Mesendoderm (in vitro differentiated cells): ENCODE results near the gene SMARCD3.
A peak's percentile ranks its signal among the peaks of the same experiment; 100 is the strongest.

Source experiments
- DNase-seq: peaks from one replicate; pipeline ENCODE4 v3.0.0; 2013
- H2AK5ac ChIP-seq: 2 replicates; pipeline ENCODE4 v1.6.1; 2013; ENCODE audit warnings: low read length, inconsistent platforms
- H2BK120ac ChIP-seq: 2 replicates; pipeline ENCODE4 v1.6.1; 2013; ENCODE audit warnings: low read depth, mild to moderate bottlenecking, low read length, moderate library complexity, mixed read lengths
- H2BK15ac ChIP-seq: replicated peaks from 2 replicates; pipeline ENCODE4 v1.6.1; 2013; ENCODE audit warnings: low read depth, mild to moderate bottlenecking, moderate library complexity
- H2BK5ac ChIP-seq: 2 replicates; pipeline ENCODE4 v1.6.1; 2013; ENCODE audit warnings: low read length, inconsistent platforms
- H3K18ac ChIP-seq: 2 replicates; pipeline ENCODE4 v1.6.1; 2013; ENCODE audit warnings: mild to moderate bottlenecking, low read length, mixed read lengths
- H3K23ac ChIP-seq: one replicate; pipeline ENCODE4 v1.6.1; 2013; ENCODE audit warnings: low read length
- H3K27ac ChIP-seq: 2 replicates; pipeline ENCODE4 v1.5.1; 2013; ENCODE audit warnings: low read depth, mild to moderate bottlenecking, inconsistent platforms, low read length, moderate library complexity
- H3K27me3 ChIP-seq: 2 replicates; pipeline ENCODE4 v1.6.1; 2013; ENCODE audit warnings: low read length, control low read depth, mild to moderate bottlenecking, inconsistent platforms; ENCODE audit not compliant: insufficient read depth, poor library complexity
- H3K36me3 ChIP-seq: 2 replicates; pipeline ENCODE4 v1.6.1; 2013; ENCODE audit warnings: low read length, inconsistent platforms; ENCODE audit not compliant: control insufficient read depth, insufficient read depth
- H3K4ac ChIP-seq: one replicate; pipeline ENCODE4 v1.6.1; 2013; ENCODE audit warnings: low read depth, mild to moderate bottlenecking, low read length, moderate library complexity
- H3K4me1 ChIP-seq: 2 replicates; pipeline ENCODE4 v1.6.1; 2013; ENCODE audit warnings: low read depth, low read length, inconsistent platforms; ENCODE audit not compliant: control insufficient read depth
- H3K4me2 ChIP-seq: 2 replicates; pipeline ENCODE4 v1.6.1; 2013; ENCODE audit warnings: low read length
- H3K4me3 ChIP-seq: 2 replicates; pipeline ENCODE4 v1.5.1; 2013; ENCODE audit warnings: mild to moderate bottlenecking, low read length
- H3K56ac ChIP-seq: one replicate; pipeline ENCODE4 v1.6.1; 2013; ENCODE audit warnings: low read length
- H3K79me1 ChIP-seq: 2 replicates; pipeline ENCODE4 v1.6.1; 2013; ENCODE audit warnings: low read length, inconsistent platforms
- H3K79me2 ChIP-seq: 2 replicates; pipeline ENCODE4 v1.6.1; 2013; ENCODE audit warnings: mild to moderate bottlenecking, low read length; ENCODE audit not compliant: control insufficient read depth, insufficient read depth
- H3K9ac ChIP-seq: 2 replicates; pipeline ENCODE4 v1.6.1; 2013; ENCODE audit warnings: low read length, inconsistent platforms
- H4K5ac ChIP-seq: one replicate; pipeline ENCODE4 v1.6.1; 2013; ENCODE audit warnings: low read length
- H4K8ac ChIP-seq: one replicate; pipeline ENCODE4 v1.6.1; 2013; ENCODE audit warnings: low read depth, mild to moderate bottlenecking, control low read depth, low read length, moderate library complexity
- WGBS: extraction: QIAGEN DNeasy Blood & Tissue Kit; methylation state at CpG from one replicate; pipeline ENCODE4 v1.1.7; 2013; ENCODE audit warnings: low lambda C conversion rate, missing lambda C conversion rate; ENCODE audit not compliant: insufficient coverage; ENCODE audit errors: extremely low coverage; 5-methylcytosine and 5-hydroxymethylcytosine counted together

SMARCD3 gene

DNA sequence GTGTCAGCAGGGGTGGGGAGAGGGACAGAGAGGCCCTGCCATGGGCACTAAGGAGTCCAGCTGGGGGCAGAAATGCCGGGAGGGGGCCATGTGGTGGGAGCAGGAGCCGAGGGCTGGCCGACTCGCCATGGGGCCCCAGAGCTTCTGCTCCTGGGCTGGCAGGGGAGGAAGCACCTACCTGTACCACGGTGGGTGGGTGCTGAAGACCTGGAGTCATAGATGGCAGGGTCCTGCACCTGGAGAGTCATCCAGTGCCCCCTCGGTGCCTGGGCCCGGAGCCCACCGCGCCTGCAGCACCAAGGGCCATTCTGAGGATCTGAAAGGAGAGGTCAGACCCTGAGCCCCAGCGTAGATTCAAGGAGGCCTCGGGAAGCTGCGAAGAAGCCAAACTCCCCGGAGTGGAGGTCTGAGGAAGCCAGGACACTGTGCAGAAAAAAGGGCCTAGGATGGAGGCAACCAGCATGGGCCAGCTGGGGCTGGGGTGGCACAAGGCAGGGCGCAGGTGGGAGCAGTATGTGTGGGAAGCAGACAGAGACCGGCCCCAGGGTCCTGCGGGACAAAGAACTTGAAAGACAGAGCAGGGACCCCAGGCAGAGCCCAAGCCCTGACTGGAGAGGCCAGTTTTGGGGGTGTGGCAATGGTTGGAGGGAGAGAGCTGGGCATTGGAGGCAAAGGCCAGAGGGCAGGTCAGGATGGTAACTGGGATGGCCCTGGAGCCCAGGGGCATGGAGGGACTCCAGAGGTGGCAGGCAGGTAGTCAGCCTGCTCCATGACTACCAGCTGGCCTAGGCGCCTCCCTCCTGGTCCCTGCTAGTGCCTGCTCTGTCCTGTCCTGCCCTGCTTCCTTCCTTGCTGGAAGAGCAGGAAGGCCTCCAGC is 26.7 kb upstream of the SMARCD3 start:
- H3K4ac ChIP-seq = no peak overlapping the region

DNA sequence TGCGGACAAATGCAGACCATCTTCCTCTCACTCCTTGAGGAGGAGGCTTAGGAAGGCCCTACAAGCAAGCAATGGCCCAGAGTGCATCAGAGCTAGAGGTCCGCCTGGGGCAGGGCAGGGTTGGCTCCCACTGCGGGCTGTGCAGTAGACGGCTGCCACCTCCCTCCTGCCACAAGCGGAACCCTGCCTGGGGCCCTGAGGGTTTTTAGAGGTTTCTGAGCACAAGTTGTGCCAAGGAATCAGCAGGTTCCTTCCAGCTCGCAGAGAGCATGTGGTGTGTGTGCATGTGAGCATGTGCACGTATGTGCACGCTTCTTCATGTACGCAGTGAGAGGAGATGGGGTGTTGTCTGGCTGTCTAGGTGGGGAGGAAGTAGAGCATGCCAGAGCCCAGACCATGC is 25.9 kb upstream of the SMARCD3 start:
- Histone ChIP-seq H3K9ac (no peak overlapping the region), H3K36me3 (no peaks in the 10 kb centered on the region), H3K4me1 (peaks cover 4% of the 10 kb centered on the region), H2BK5ac (no peak overlapping the region), H3K18ac (no peak overlapping the region), H3K27ac (no peak overlapping the region), H3K4ac (no peak overlapping the region), H3K79me2 (no peaks in the 10 kb centered on the region), H3K4me2 (no peak overlapping the region), H4K5ac (no peak overlapping the region), H3K56ac (no peak overlapping the region), H4K8ac (no peak overlapping the region), H3K4me3 (no peak overlapping the region), H2BK15ac (no peak overlapping the region), H2BK120ac (no peak overlapping the region), H3K79me1 (no peaks in the 10 kb centered on the region), H2AK5ac (peak overlapping the region; percentile 28), H3K27me3 (no peaks in the 10 kb centered on the region), H3K23ac (no peak overlapping the region)
- no CpG with 5 or more reads among the region's 9 CpGs for WGBS
- no peak for DNase-seq

More for the DNA sequence above, 26.7 kb upstream of the SMARCD3 start:
- no peaks in the 10 kb centered on the region for H3K27me3 ChIP-seq
- H3K4me2 ChIP-seq = no peak overlapping the region
- H3K9ac ChIP-seq = no peak overlapping the region
- no peak overlapping the region for H3K4me3 ChIP-seq
- H3K56ac ChIP-seq = peak overlapping the region; percentile 67
- no peak overlapping the region for H2BK120ac ChIP-seq
- DNase-seq = no peak
- H4K8ac ChIP-seq = no peak overlapping the region
- H2AK5ac ChIP-seq = peak overlapping the region; percentile 28
- H2BK15ac ChIP-seq = no peak overlapping the region
- H3K79me1 ChIP-seq = no peaks in the 10 kb centered on the region
- peak overlapping the region; percentile 5 for H2BK5ac ChIP-seq
- no peak overlapping the region for H3K27ac ChIP-seq
- no peak overlapping the region for H4K5ac ChIP-seq
- WGBS = no CpG with 5 or more reads among the region's 17 CpGs
- no peaks in the 10 kb centered on the region for H3K79me2 ChIP-seq
- peak overlapping the region; percentile 69 for H3K23ac ChIP-seq
- H3K4me1 ChIP-seq = peaks cover 4% of the 10 kb centered on the region
- H3K18ac ChIP-seq = no peak overlapping the region
- H3K36me3 ChIP-seq = no peaks in the 10 kb centered on the region

DNA sequence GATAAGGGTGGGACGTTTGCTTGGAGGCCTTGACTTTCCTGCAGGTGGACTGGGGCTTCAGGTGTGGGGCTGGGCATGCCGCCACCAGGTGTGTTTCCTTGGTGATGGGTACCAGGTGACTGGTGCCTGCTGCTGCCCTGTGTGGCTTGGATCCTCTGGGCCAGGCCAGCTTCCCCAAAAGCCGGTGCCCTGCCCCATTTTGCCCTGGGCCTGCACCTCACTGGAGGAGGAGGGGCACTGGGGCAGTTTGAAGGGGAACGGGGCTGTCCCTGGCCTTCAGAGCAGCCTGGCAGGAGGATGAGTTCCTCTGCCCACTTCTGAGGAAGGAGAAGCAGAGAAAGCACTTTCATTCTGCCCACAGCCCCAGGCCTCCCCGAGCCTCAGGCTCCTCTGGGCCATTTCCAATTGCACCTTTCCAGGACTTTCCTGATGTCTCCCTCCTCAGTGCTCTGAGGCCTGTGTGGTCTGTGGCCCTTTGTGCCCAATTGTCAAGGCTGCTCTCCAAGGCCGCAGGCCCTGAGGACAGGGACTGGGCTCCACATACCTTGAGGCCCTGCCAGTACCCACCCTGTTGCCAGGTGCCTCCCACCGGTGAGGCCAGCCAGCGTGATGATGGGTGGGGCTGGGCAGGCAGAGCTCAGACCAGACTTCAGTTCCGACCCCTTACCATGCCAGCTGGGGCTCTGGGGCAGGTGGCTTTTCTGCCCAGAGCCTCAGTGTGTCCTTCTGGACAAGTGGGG is 25.3 kb upstream of the SMARCD3 start:
- no peak overlapping the region for H3K27ac ChIP-seq
- no peak overlapping the region for H3K23ac ChIP-seq

DNA sequence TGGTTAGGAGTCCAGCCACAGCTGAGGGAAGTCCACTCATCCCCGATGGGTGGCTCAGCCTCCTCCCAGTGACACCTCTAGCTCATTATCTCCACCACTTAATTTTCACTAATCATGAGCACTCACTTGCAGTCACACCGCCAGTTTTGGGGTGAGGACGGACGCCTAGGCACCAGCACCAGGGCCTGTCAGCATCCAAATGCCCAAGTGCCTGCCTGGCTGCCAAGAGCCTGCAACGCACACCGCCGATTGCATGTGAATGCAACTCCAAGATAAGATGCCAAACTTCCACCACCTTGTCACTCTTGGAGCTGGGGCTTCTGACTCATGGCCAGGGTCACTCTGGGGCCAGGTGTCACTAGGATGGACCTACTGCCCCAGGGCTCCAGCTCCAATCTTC is 24.4 kb upstream of the SMARCD3 start:
- Histone ChIP-seq H3K4me3 (no peak overlapping the region), H3K56ac (no peak overlapping the region), H3K23ac (no peak overlapping the region), H3K79me2 (no peaks in the 10 kb centered on the region), H2AK5ac (no peak overlapping the region), H3K9ac (no peak overlapping the region), H3K79me1 (no peaks in the 10 kb centered on the region), H3K27ac (no peak overlapping the region), H3K4me2 (no peak overlapping the region), H3K4ac (no peak overlapping the region), H2BK15ac (no peak overlapping the region), H3K27me3 (no peaks in the 10 kb centered on the region), H2BK5ac (no peak overlapping the region), H3K18ac (no peak overlapping the region), H3K4me1 (peaks cover 4% of the 10 kb centered on the region), H4K5ac (no peak overlapping the region), H2BK120ac (no peak overlapping the region), H4K8ac (no peak overlapping the region), H3K36me3 (no peaks in the 10 kb centered on the region)
- DNase-seq = no peak
- no CpG with 5 or more reads among the region's 7 CpGs for WGBS

More for the DNA sequence above, 25.3 kb upstream of the SMARCD3 start:
- H3K4me2 ChIP-seq = no peak overlapping the region
- no peaks in the 10 kb centered on the region for H3K79me1 ChIP-seq
- H3K79me2 ChIP-seq = no peaks in the 10 kb centered on the region
- H3K4me3 ChIP-seq = no peak overlapping the region
- H4K5ac ChIP-seq = no peak overlapping the region
- no peak overlapping the region for H3K18ac ChIP-seq
- peaks cover 4% of the 10 kb centered on the region for H3K4me1 ChIP-seq
- no peaks in the 10 kb centered on the region for H3K27me3 ChIP-seq
- no peak for DNase-seq
- no peak overlapping the region for H2BK15ac ChIP-seq
- H2BK120ac ChIP-seq = no peak overlapping the region
- no peak overlapping the region for H4K8ac ChIP-seq
- no peak overlapping the region for H3K9ac ChIP-seq
- WGBS = no CpG with 5 or more reads among the region's 9 CpGs
- no peak overlapping the region for H3K56ac ChIP-seq
- no peak overlapping the region for H2AK5ac ChIP-seq
- no peak overlapping the region for H3K4ac ChIP-seq
- H3K36me3 ChIP-seq = no peaks in the 10 kb centered on the region
- H2BK5ac ChIP-seq = no peak overlapping the region

DNA sequence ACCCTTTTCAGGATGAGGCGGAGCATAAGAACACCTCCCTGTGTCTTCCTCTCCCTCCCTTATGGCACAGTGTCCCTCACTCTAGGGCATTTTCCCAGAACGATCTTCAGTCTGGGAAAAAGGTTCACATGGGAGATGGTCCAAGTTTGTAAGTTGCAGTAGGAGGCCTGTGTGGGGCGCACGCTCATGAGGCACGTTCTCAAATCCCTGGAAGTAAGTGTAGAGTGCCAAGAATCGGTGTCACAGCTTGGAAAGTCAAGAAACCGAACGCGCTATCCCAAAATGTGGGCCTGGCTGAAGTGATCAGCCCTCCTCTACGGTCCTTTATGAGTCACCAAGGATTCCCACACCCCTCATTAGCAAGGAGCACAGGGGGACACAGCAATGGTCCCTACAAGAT is 23.9 kb upstream of the SMARCD3 start:
- H2AK5ac ChIP-seq = no peak overlapping the region
- whole genome bisulfite sequencing = no CpG with 5 or more reads among the region's 10 CpGs

More for the DNA sequence above, 23.9 kb upstream of the SMARCD3 start:
- Histone ChIP-seq H3K4me1 (peaks cover 4% of the 10 kb centered on the region), H3K4me2 (no peak overlapping the region), H4K8ac (no peak overlapping the region), H2BK15ac (no peak overlapping the region), H3K18ac (no peak overlapping the region), H3K9ac (no peak overlapping the region), H3K27ac (no peak overlapping the region), H3K79me2 (no peaks in the 10 kb centered on the region), H4K5ac (no peak overlapping the region), H2BK120ac (no peak overlapping the region), H3K23ac (no peak overlapping the region), H3K36me3 (no peaks in the 10 kb centered on the region), H3K4me3 (no peak overlapping the region), H3K56ac (no peak overlapping the region), H3K27me3 (no peaks in the 10 kb centered on the region), H3K79me1 (no peaks in the 10 kb centered on the region), H3K4ac (no peak overlapping the region), H2BK5ac (no peak overlapping the region)
- DNase-seq = no peak
